NCI-H1436 (cell line): ENCODE data around the gene MAP1LC3B.

Experiments used
- DNase-seq: peaks from one replicate; lab custom pipeline; 2025; lab: John Stamatoyannopoulos, UW

Gene MAP1LC3B

DNA sequence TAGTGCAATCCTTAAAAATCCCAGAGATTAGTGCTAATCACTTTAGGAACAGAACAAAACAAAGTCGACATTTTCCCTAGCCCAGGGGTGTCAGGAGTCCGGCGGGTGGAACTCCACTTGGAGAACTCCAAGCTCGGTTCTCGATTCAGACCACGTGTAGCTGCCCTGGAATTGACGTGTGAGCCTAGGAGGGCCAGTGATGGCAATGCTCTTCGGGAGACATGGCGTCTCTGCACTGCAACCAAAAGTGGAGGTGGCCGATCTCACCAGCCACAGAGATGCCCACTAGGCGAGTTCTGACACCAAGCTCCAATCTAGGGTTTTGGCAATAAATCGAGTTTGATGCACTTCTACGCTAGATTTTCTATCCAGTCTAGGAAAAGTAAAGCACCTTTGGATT, 17.6 kb downstream of the MAP1LC3B start:
- DNase-seq = no peak

- no peak for DNase-seq
Measured at GRCh38 chr16:87410530-87410929, 18.4 kb downstream of the MAP1LC3B start.

- no peak for DNase-seq
Measured at GRCh38 chr16:87410968-87411367, 18.8 kb downstream of the MAP1LC3B start.

GRCh38 chr16:87411375-87412271, 19.5 kb downstream of the MAP1LC3B start:
- DNase-seq = no peak

DNA sequence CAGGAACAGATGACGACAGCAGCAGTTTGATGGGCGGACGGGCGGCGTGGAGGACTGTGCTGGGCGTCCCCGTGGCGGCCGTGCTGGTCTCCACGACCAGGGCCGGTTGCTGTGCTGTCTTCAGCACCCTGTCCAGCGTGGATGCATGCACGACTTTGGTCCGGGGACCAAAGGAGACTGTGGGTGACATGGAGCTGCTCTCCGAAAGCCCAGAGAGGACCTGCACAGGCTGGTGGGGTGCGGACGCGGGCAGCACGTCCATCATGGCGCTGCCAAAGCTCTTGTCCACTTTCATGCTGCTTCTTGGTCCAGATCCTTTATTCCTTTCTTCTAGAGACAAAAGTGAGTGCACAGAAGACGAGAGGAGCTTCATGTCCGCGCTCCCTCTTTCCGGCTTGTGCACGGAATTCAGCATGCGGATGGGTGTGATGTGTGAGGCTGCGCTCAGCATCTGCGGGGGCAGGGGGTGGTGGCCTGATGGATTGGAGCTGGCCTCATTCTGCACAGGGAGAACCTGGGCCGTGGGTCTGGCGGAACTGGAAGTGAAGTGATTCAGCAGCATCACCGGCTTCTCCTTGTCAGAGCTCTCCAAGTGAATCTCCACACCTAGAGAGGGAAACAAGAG, 20.3 kb downstream of the MAP1LC3B start:
- no peak for DNase-seq

GRCh38 chr16:87412996-87413421, 20.9 kb downstream of the MAP1LC3B start:
- no peak for DNase-seq

- no peak for DNase-seq
Measured at GRCh38 chr16:87414251-87414680, 22.1 kb downstream of the MAP1LC3B start.

DNA sequence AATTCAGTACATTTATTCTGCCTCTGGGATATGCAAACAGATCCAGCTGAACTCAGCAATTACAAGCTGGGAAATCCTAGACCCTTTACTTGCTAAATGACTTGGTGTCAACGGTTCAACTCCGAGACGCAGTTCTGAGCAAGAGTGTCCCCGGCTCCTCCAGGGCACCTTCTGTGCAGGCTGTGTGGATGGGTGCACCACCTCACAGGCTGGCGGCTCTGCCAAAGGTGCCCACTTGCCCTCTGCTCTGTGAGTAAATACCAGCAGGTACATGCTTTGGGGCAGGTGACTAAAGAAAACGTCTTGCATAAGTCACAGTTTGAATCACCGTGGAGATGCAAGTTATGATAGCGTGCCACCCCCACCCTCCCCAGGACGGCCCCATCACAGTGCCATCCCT, 23.3 kb downstream of the MAP1LC3B start:
- DNase-seq = no peak

DNA sequence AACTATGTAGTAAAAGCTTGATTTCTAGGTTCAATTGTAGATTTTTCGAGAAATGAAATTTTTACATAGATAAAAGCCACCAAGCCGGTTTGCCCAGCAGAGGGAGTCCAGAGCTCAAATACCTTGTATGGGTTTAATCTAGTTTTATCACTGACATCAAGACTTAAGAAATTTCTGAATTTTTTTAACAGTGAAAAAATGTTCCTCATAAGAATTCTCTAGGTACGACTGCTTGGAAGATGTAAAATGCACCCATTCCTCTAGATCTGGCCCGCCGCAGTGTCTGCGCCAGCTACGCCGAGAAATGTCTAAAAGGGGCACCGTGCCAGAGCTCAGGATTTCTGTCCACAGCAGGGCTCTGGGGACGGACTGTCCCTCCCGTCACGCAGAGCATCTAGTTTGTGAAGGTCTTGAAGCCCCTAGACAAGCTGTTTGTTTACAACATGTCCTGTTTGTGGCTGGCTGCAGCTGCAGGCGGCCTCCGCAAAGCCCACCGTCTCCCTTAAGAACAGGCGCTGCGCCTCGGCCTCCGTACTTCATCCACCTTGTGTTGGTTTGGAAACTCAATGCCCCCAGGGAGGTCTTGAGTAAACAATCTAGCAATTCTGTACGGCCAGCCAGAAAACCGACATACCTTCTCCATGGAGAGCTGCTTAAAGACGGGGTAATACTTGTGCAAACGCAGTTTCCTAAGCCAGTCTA, 24.8 kb downstream of the MAP1LC3B start:
- no peak for DNase-seq

- DNase-seq = no peak
Measured at GRCh38 chr16:87417528-87417910, 25.4 kb downstream of the MAP1LC3B start.

DNA sequence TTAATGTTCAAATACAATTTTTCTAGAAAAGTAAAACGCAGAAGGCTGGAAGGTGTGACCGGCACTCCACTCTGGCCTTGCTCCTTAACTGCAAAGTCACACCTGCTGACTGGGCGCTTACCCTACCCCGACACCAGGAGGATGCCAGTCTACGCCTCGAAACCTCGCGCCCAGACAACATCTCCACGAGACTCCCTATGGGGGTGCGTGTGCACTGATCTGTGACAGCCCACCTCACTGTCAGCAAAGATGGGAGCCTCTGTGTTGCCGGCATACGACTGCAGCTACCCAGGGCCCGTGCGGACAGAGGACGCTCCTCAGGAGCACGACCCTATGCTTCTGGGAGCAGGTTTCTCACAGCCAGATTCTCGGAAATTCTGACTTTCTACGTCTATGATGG, 26.1 kb downstream of the MAP1LC3B start:
- DNase-seq = no peak

- DNase-seq = no peak
Measured at GRCh38 chr16:87418644-87419043, 26.5 kb downstream of the MAP1LC3B start.

DNA sequence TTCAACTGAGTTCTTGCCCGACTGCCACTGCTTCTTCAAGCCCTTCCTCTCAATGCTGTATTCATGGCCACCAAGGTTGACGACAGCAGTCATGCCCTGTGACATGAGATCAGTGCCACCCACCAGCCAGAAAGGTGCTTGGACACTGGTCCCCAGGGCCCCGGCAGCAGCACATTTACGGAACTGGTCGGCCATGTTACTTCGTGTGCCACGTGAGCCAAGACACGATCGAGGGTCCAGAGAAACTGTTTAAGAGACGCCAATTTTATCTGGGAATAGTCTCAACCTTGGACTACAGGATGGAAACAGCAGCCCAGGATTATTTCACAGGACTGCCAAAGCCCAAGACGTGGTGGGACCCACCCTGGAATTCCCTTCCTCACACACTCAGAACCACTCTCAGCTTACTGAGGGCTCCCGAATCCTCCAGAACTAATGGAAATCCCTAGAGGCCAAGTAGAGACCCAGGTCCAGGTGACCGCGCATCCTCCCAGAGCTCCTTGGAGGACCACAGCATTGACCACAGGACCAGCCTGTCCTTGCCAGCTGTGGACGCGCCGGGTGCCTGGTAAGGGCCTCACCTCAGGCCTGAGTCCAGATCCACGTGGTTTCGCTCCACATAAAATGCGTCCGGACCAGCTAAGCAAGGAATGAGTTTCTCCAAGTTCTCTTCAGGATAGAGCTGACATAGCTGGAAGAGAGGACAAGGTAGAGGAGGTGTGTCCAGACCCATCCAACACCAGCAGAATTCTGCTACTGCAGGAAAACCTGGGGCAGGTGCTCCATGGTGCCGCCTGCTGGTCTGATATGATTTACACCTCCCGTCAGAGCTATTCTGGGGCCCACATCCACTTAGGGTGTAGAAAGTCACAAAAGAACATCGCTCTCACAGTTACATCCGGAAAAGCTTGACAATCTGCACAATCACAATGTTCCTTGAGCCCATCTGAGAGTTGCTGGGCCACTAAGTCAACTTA, 28.2 kb downstream of the MAP1LC3B start:
- no peak for DNase-seq

GRCh38 chr16:87421003-87421912, 29.1 kb downstream of the MAP1LC3B start:
- no peak for DNase-seq

DNA sequence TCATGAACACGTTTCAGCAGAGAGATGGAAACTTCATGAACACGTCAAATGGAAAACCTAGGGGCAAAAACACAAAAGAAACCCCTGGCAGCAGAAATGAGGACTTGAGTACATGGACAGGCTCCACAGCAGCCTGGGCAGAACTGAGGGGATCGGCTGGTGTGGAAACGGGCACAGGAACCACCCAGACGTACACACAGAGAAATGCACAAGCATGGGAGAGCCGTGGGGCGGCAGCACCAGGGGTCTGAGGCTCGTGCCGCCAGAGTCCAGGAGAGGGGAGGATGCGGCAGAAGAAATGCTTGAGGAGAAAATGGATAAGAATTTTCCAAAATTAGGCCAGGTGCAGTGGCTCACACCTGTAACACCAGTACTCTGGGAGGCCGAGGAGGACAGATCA, 30.0 kb downstream of the MAP1LC3B start:
- DNase-seq = no peak

- no peak for DNase-seq
Measured at GRCh38 chr16:87423429-87423828, 31.3 kb downstream of the MAP1LC3B start.

DNA sequence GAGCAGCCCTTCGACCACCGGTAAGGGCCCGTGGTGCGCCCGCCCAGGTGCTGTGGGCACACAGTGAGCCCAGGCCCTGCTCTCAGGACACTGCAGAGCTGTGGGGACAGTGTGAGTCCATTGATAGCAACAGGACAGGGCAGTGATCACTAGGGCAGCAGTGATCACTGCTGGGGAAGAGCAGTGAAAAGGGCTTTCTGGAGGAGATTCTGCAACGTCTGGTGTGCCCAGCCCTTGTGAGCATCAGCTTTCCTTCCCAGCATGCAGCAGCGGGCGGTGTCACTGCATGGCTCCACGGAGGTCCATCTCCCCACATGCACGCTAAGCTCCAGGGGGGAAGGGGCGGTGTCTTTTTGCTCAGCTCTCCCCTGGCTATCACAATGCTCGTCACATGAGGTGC, 32.1 kb downstream of the MAP1LC3B start:
- DNase-seq = no peak

DNA sequence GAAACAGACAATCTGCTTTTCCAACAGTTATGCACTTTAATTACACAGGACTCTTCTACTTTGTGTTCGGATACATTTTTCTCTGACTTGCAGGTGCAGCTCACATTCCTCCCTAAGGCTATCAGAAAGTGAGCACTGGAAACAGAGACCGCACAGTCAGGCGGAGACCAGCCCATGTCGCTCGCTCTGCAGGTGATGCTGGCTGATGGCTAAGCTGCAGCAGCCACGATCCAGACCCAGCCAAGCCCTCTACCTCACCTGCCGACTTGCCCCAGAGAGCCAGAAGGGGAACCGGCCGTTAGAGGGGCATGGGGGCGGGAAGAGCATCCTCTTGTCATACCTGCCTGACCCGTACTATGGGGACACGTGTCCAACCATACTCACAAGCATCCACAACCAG, 33.8 kb downstream of the MAP1LC3B start:
- DNase-seq = no peak

- no peak for DNase-seq
Measured at GRCh38 chr16:87426423-87427215, 34.5 kb downstream of the MAP1LC3B start.

DNA sequence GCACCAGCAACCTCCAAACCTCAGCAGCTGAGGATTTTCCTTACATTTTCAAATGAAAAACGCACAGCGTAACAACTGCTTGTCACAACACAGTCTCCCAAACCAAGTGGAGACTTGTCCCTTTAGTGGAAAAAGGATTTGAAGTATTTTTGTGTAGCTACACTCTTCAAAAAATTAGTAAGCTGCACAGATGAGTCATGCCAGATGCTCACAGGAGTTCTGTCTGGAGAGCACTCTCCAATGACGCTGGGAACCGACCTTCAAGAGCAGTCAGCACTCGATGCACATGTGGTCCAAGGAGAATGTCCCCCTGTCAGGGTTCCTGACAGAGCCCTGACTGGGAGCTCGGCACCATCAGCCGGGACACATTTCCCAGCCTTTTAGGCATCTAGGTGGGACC, 39.8 kb downstream of the MAP1LC3B start:
- no peak for DNase-seq
